ENCODE measurements around the gene PCBP3.
"Not testable (repeated sequence)": the region's sequence is repeated elsewhere in the genome, so short reads cannot be mapped to it uniquely, and the experiment has no call there.

Gene PCBP3

GRCh38 chr21:45788198-45788597 lies 144.7 kb downstream of the PCBP3 start:
- no peak for DNase-seq (ENCODE audit: low read depth)

GRCh38 chr21:45788637-45789506 lies 145.3 kb downstream of the PCBP3 start:
- DNase-seq (ENCODE audit: low read depth), result no peak

GRCh38 chr21:45790427-45790826 lies 146.9 kb downstream of the PCBP3 start:
- no peak for DNase-seq (ENCODE audit: low read depth)

GRCh38 chr21:45791562-45792418 lies 148.3 kb downstream of the PCBP3 start:
- DNase-seq (ENCODE audit: low read depth), result no peak

GRCh38 chr21:45792682-45793383 lies 149.3 kb downstream of the PCBP3 start:
- DNase-seq (ENCODE audit: low read depth), result no peak

GRCh38 chr21:45794027-45794426 lies 150.5 kb downstream of the PCBP3 start:
- DNase-seq (ENCODE audit: low read depth), result no peak

- no peak for DNase-seq (ENCODE audit: low read depth)
Measured at GRCh38 chr21:45796003-45796402, 152.5 kb downstream of the PCBP3 start.

GRCh38 chr21:45797338-45797737 lies 153.8 kb downstream of the PCBP3 start:
- DNase-seq (ENCODE audit: low read depth), result no peak

GRCh38 chr21:45799765-45800338 lies 156.3 kb downstream of the PCBP3 start:
- DNase-seq (ENCODE audit: low read depth), result no peak

- DNase-seq (ENCODE audit: low read depth), result no peak
Measured at GRCh38 chr21:45800339-45801080, 157.0 kb downstream of the PCBP3 start.

GRCh38 chr21:45801129-45801964 lies 157.8 kb downstream of the PCBP3 start:
- no peak for DNase-seq (ENCODE audit: low read depth)

- no peak for DNase-seq (ENCODE audit: low read depth)
Measured at GRCh38 chr21:45801989-45802388, 158.5 kb downstream of the PCBP3 start.

- DNase-seq (ENCODE audit: low read depth), result no peak
Measured at GRCh38 chr21:45802425-45802824, 158.9 kb downstream of the PCBP3 start.

- DNase-seq (ENCODE audit: low read depth), result no peak
Measured at GRCh38 chr21:45802956-45803617, 159.6 kb downstream of the PCBP3 start.

GRCh38 chr21:45803618-45804340 lies 160.3 kb downstream of the PCBP3 start:
- no peak for DNase-seq (ENCODE audit: low read depth)

GRCh38 chr21:45804809-45805313 lies 161.3 kb downstream of the PCBP3 start:
- DNase-seq (ENCODE audit: low read depth), result no peak

- DNase-seq (ENCODE audit: low read depth), result no peak
Measured at GRCh38 chr21:45805321-45805720, 161.8 kb downstream of the PCBP3 start.

- DNase-seq (ENCODE audit: low read depth), result no peak
Measured at GRCh38 chr21:45806042-45806441, 162.5 kb downstream of the PCBP3 start.

GRCh38 chr21:45808663-45809062 lies 165.1 kb downstream of the PCBP3 start:
- DNase-seq (ENCODE audit: low read depth), result not testable (repeated sequence)

Measured in GM04503 (cell line).